ENCODE data around the gene ATP2A1. TPM values are rescaled to one million over a fixed set of nuclear protein-coding genes. Genes with fewer than 3 reads are reported as not detected.
A peak's percentile ranks its signal among the peaks of the same experiment; 100 is the strongest.

ATP2A1 gene
- total and polyA plus RNA-seq, 2 experiments from 2014 or later, result 0.13 to 2.3 TPM

- Histone ChIP-seq H3K27ac (no peak overlapping the region), H3K9me3 (ENCODE audit: low read depth) (no peaks in the 10 kb centered on the region), H3K36me3 (replicated peaks; ENCODE audit: insufficient read depth, low read depth) (no peaks in the 10 kb centered on the region), H3K4me3 (no peak overlapping the region), H3K4me1 (ENCODE audit: insufficient read depth) (no peaks in the 10 kb centered on the region), H2AFZ (no peak overlapping the region), H4K20me1 (ENCODE audit: insufficient read depth, poor library complexity, severe bottlenecking) (no peaks in the 10 kb centered on the region), H3K79me2 (no peaks in the 10 kb centered on the region), H3K4me2 (no peak overlapping the region), H3K9me2 (replicated peaks; ENCODE audit: insufficient read depth) (no peaks in the 10 kb centered on the region), H3K27me3 (no peaks in the 10 kb centered on the region)
- no peak for DNase-seq (ENCODE audit: low spot score)
- TF ChIP-seq CTCF (IDR thresholded peaks at IDR 0.05; ENCODE audit: poor library complexity), result no peak
- 66% methylated on average over 8 of the region's 8 CpGs for WGBS (ENCODE audit: low lambda C conversion rate, missing lambda C conversion rate)
Measured at GRCh38 chr16:28933171-28933570, 54.9 kb downstream of the ATP2A1 start.

- Histone ChIP-seq H3K4me3 (no peak overlapping the region), H3K27ac (no peak overlapping the region), H3K79me2 (no peaks in the 10 kb centered on the region), H3K4me2 (no peak overlapping the region), H3K9me3 (ENCODE audit: low read depth) (no peaks in the 10 kb centered on the region), H2AFZ (no peak overlapping the region), H3K4me1 (ENCODE audit: insufficient read depth) (no peaks in the 10 kb centered on the region), H3K27me3 (no peaks in the 10 kb centered on the region), H4K20me1 (ENCODE audit: insufficient read depth, poor library complexity, severe bottlenecking) (no peaks in the 10 kb centered on the region), H3K9me2 (replicated peaks; ENCODE audit: insufficient read depth) (no peaks in the 10 kb centered on the region), H3K36me3 (replicated peaks; ENCODE audit: insufficient read depth, low read depth) (no peaks in the 10 kb centered on the region)
- WGBS (ENCODE audit: low lambda C conversion rate, missing lambda C conversion rate), result 92% methylated on average over 4 of the region's 4 CpGs
- no peak for DNase-seq (ENCODE audit: low spot score)
- TF ChIP-seq CTCF (IDR thresholded peaks at IDR 0.05; ENCODE audit: poor library complexity) (no peak), EZH2phosphoT487 (IDR thresholded peaks at IDR 0.05; ENCODE audit: low read depth, severe bottlenecking, unreplicated experiment) (no peak), EZH2 (IDR thresholded peaks at IDR 0.05; ENCODE audit: borderline replicate concordance) (no peak)
Measured at GRCh38 chr16:28935346-28935745, 57.1 kb downstream of the ATP2A1 start.

GRCh38 chr16:28935924-28936783 lies 57.9 kb downstream of the ATP2A1 start:
- H3K9me3 ChIP-seq (ENCODE audit: low read depth), result no peaks in the 10 kb centered on the region
- no peaks in the 10 kb centered on the region for H3K36me3 ChIP-seq (replicated peaks; ENCODE audit: insufficient read depth, low read depth)
- no peak overlapping the region for H2AFZ ChIP-seq
- TF ChIP-seq CTCF (IDR thresholded peaks at IDR 0.05; ENCODE audit: poor library complexity) (no peak), EZH2phosphoT487 (IDR thresholded peaks at IDR 0.05; ENCODE audit: low read depth, severe bottlenecking, unreplicated experiment) (no peak), EZH2 (IDR thresholded peaks at IDR 0.05; ENCODE audit: borderline replicate concordance) (no peak)
- H3K9me2 ChIP-seq (replicated peaks; ENCODE audit: insufficient read depth), result no peaks in the 10 kb centered on the region
- no peaks in the 10 kb centered on the region for H3K4me1 ChIP-seq (ENCODE audit: insufficient read depth)
- no peaks in the 10 kb centered on the region for H4K20me1 ChIP-seq (ENCODE audit: insufficient read depth, poor library complexity, severe bottlenecking)
- 68% methylated on average over 32 of the region's 36 CpGs for WGBS (ENCODE audit: low lambda C conversion rate, missing lambda C conversion rate)
- no peak overlapping the region for H3K4me3 ChIP-seq
- DNase-seq (ENCODE audit: low spot score), result peak; percentile 55
- H3K4me2 ChIP-seq, result no peak overlapping the region
- no peak overlapping the region for H3K27ac ChIP-seq
- H3K27me3 ChIP-seq, result no peaks in the 10 kb centered on the region
- no peaks in the 10 kb centered on the region for H3K79me2 ChIP-seq
